ENCODE measurements around the gene EPB41.

- no peak for TF ChIP-seq CTCF (IDR thresholded peaks at IDR 0.05; ENCODE audit: low read depth, low read length)
- no peak for TF ChIP-seq EZH2phosphoT487 (IDR thresholded peaks at IDR 0.05; ENCODE audit: low read depth)
Measured at GRCh38 chr1:29094954-29095353, 180.6 kb downstream of the EPB41 start.
